Neural cell (in vitro differentiated cells): ENCODE results near the gene ECHDC3.

ENCODE experiments used
- EP300 ChIP-seq: fragments of 450-650 bp; conservative IDR thresholded peaks from 2 replicates; pipeline ENCODE4 v1.6.1; 2014; ENCODE audit warnings: antibody characterized with exemption, mild to moderate bottlenecking, moderate library complexity; ENCODE audit not compliant: poor library complexity, severe bottlenecking
- TF ChIP-seq, protein P1 (sequence below): IDR thresholded peaks from 2 replicates; pipeline ENCODE4 v1.6.1; 2012; ENCODE audit warnings: borderline replicate concordance

GRCh38 chr10:11693376-11693775 lies 48.8 kb upstream of the ECHDC3 start:
- no peak for TF ChIP-seq EP300
- TF ChIP-seq, protein P1, sequence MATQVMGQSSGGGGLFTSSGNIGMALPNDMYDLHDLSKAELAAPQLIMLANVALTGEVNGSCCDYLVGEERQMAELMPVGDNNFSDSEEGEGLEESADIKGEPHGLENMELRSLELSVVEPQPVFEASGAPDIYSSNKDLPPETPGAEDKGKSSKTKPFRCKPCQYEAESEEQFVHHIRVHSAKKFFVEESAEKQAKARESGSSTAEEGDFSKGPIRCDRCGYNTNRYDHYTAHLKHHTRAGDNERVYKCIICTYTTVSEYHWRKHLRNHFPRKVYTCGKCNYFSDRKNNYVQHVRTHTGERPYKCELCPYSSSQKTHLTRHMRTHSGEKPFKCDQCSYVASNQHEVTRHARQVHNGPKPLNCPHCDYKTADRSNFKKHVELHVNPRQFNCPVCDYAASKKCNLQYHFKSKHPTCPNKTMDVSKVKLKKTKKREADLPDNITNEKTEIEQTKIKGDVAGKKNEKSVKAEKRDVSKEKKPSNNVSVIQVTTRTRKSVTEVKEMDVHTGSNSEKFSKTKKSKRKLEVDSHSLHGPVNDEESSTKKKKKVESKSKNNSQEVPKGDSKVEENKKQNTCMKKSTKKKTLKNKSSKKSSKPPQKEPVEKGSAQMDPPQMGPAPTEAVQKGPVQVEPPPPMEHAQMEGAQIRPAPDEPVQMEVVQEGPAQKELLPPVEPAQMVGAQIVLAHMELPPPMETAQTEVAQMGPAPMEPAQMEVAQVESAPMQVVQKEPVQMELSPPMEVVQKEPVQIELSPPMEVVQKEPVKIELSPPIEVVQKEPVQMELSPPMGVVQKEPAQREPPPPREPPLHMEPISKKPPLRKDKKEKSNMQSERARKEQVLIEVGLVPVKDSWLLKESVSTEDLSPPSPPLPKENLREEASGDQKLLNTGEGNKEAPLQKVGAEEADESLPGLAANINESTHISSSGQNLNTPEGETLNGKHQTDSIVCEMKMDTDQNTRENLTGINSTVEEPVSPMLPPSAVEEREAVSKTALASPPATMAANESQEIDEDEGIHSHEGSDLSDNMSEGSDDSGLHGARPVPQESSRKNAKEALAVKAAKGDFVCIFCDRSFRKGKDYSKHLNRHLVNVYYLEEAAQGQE = no peak
